Stomach (tissue), 4 donors: ENCODE results near the gene FBXO36.

Experiments
- EP300 ChIP-seq: sonication (generic); formaldehyde crosslinking; IDR thresholded peaks from one replicate; pipeline ENCODE4 v1.6.1; 2017; ENCODE audit warnings: antibody characterized with exemption
- POLR2A ChIP-seq, 4 donors: fragments of 450-650 bp; IDR thresholded peaks; one replicate each; pipeline ENCODE4 v1.6.1; 2016; ENCODE audit warnings: antibody characterized with exemption in 4 of 4, control low read depth in 2 of 4, mild to moderate bottlenecking in 1 of 4, moderate library complexity in 1 of 4
- POLR2AphosphoS5 ChIP-seq, 3 donors: sonication (generic); formaldehyde crosslinking; IDR thresholded peaks; one replicate each; pipeline ENCODE4 v1.6.1; 2016; ENCODE audit warnings: antibody characterized with exemption in 3 of 3
- TF ChIP-seq, protein P1 (sequence below), 7 experiments: fragments of 450-650 bp in 4 of 7; fragments of 200-600 bp in 3 of 7; sonication (generic) in 3 of 7; IDR thresholded peaks; one replicate each; pipeline ENCODE4 v1.5.1; 2016 to 2019; ENCODE audit warnings: antibody characterized with exemption in 7 of 7, control low read depth in 2 of 7, mild to moderate bottlenecking in 1 of 7

DNA sequence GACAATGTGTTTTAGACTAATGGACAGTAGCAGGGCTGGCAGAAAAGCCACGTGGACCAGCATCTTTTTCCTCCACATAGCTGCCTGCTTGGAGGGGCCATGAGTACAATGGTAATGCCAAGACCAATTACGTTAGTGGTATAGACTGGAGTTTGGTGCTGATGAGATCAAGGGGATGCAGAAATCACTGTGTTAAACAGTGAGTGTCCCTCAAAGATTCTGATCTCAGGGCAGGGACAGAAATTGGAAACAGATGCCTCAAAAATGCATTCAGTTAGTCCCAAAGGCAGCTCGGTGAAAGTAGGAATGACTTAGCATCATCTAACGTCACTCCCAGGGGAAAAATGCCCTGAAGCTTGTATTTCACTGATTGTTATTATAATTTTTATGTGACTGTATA lies 74.0 kb downstream of the FBXO36 start:
- TF ChIP-seq POLR2A (IDR thresholded peaks at IDR 0.05) (no peak), EP300 (no peak), POLR2AphosphoS5 (IDR thresholded peaks at IDR 0.05) (no peak)
- TF ChIP-seq, protein P1, sequence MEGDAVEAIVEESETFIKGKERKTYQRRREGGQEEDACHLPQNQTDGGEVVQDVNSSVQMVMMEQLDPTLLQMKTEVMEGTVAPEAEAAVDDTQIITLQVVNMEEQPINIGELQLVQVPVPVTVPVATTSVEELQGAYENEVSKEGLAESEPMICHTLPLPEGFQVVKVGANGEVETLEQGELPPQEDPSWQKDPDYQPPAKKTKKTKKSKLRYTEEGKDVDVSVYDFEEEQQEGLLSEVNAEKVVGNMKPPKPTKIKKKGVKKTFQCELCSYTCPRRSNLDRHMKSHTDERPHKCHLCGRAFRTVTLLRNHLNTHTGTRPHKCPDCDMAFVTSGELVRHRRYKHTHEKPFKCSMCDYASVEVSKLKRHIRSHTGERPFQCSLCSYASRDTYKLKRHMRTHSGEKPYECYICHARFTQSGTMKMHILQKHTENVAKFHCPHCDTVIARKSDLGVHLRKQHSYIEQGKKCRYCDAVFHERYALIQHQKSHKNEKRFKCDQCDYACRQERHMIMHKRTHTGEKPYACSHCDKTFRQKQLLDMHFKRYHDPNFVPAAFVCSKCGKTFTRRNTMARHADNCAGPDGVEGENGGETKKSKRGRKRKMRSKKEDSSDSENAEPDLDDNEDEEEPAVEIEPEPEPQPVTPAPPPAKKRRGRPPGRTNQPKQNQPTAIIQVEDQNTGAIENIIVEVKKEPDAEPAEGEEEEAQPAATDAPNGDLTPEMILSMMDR (IDR thresholded peaks at IDR 0.05), result no peak
